Mucosa of descending colon (tissue), 3 donors: Measurements from ENCODE around the gene FOXD1. TPM values are rescaled to one million over a fixed set of nuclear protein-coding genes. Genes with fewer than 3 reads are reported as not detected.

Source experiments
- ATAC-seq: fragments of 200-7000 bp; cut with Tn5 transposase; one replicate; pipeline ENCODE4 v1.9.1; 2020; ENCODE audit warnings: mild to moderate bottlenecking, moderate library complexity
- DNase-seq, 3 donors: peaks; one replicate each; pipeline ENCODE4 v3.0.0-alpha.2; 2020
- H3K36me3 ChIP-seq: fragments of 200-600 bp; one replicate; pipeline ENCODE4 v1.8.0; 2021; ENCODE audit warnings: low read depth, mild to moderate bottlenecking
- H3K4me1 ChIP-seq: fragments of 200-600 bp; one replicate; pipeline ENCODE4 v1.8.0; 2021; ENCODE audit warnings: low read depth, mild to moderate bottlenecking
- H3K4me3 ChIP-seq: fragments of 200-600 bp; one replicate; pipeline ENCODE4 v1.8.0; 2021; ENCODE audit warnings: mild to moderate bottlenecking
- H3K9me3 ChIP-seq: fragments of 200-600 bp; one replicate; pipeline ENCODE4 v1.8.0; 2021; ENCODE audit warnings: mild to moderate bottlenecking
- CTCF ChIP-seq: fragments of 200-600 bp; IDR thresholded peaks from one replicate; pipeline ENCODE4 v1.8.0; 2022; ENCODE audit warnings: antibody characterized with exemption, mild to moderate bottlenecking
- intact Hi-C, 2 donors: fragments of 100-400 bp; cut with DNase I in 1 of 2; cut with micrococcal nuclease in 1 of 2; formaldehyde crosslinking; loops; one replicate each; pipeline versions ENCODE4 v1.11.0 to v1.11.1; 2022; cut with DNase I, micrococcal nuclease
- total RNA-seq, 3 donors: library from RNA; stranded (reverse); fragmentation: NEBNext Ultra II Directional in 2 of 3; extraction: Animal tissue kit (Norgen Biotek cat#: 25700) in 2 of 3; gene quantifications; one replicate each; pipeline versions ENCODE4 v1.2.1 to v1.2.4, GENCODE V29; 2021 to 2023
- donor health status: DM: no; HTN: no; CAD: no; lungs with moderate emphysema.
- donor health status: DM: no; HTN: no; CAD: no.
- donor health status: DM: no; HTN: yes; CAD: no.

The FOXD1 gene
- total RNA-seq, 3 donors from 2014 or later, result 0.16 TPM; not detected in 2

- DNase-seq (no peak), ATAC-seq (no peak)
- H3K9me3 ChIP-seq, result no peaks in the 10 kb centered on the region
- no peak for TF ChIP-seq CTCF
- intact Hi-C loops, result no loop called here
- H3K36me3 ChIP-seq, result no peaks in the 10 kb centered on the region
- no peaks in the 10 kb centered on the region for H3K4me1 ChIP-seq
- H3K4me3 ChIP-seq, result no peak overlapping the region
Measured at GRCh38 chr5:73486119-73486899, 37.7 kb upstream of the FOXD1 start.

- no peaks in the 10 kb centered on the region for H3K4me1 ChIP-seq
- no peak for TF ChIP-seq CTCF
- intact Hi-C loops, result no loop called here
- H3K36me3 ChIP-seq, result no peaks in the 10 kb centered on the region
- H3K4me3 ChIP-seq, result no peak overlapping the region
- ATAC-seq (no peak), DNase-seq (no peak)
- H3K9me3 ChIP-seq, result no peaks in the 10 kb centered on the region
Measured at GRCh38 chr5:73485715-73486114, 37.1 kb upstream of the FOXD1 start.

- no peak overlapping the region for H3K4me3 ChIP-seq
- H3K9me3 ChIP-seq, result no peaks in the 10 kb centered on the region
- H3K36me3 ChIP-seq, result no peaks in the 10 kb centered on the region
- DNase-seq (no peak), ATAC-seq (no peak)
- TF ChIP-seq CTCF, result no peak
- no peaks in the 10 kb centered on the region for H3K4me1 ChIP-seq
- intact Hi-C loops, result no loop called here
Measured at GRCh38 chr5:73484511-73484910, 35.9 kb upstream of the FOXD1 start.

- no peaks in the 10 kb centered on the region for H3K4me1 ChIP-seq
- no peak for ATAC-seq
- DNase-seq, result no peak
- H3K4me3 ChIP-seq, result no peak overlapping the region
- H3K9me3 ChIP-seq, result no peaks in the 10 kb centered on the region
- no peaks in the 10 kb centered on the region for H3K36me3 ChIP-seq
- no peak for TF ChIP-seq CTCF
- intact Hi-C loops, result no loop called here
Measured at GRCh38 chr5:73483676-73484075, 35.1 kb upstream of the FOXD1 start.

GRCh38 chr5:73482383-73483136 is 34.0 kb upstream of the FOXD1 start:
- intact Hi-C loops, result no loop called here
- no peak for DNase-seq
- no peaks in the 10 kb centered on the region for H3K4me1 ChIP-seq
- no peaks in the 10 kb centered on the region for H3K36me3 ChIP-seq
- H3K4me3 ChIP-seq, result no peak overlapping the region
- H3K9me3 ChIP-seq, result no peaks in the 10 kb centered on the region
- no peak for TF ChIP-seq CTCF
- ATAC-seq, result no peak
